WERI-Rb-1 (cell line): ENCODE results near the gene MATCAP1.

Experiments used
- DNase-seq: peaks from one replicate; pipeline ENCODE4 v3.0.0-alpha.2; 2020
- H3K27ac ChIP-seq: fragments of 250-450 bp; sonication (Bioruptor Pico); 2 replicates; pipeline ENCODE4 v1.5.1; 2020; ENCODE audit warnings: mild to moderate bottlenecking, moderate library complexity
- H3K27me3 ChIP-seq: fragments of 250-450 bp; sonication (Bioruptor Pico); 2 replicates; pipeline ENCODE4 v1.5.1; 2021; ENCODE audit warnings: mild to moderate bottlenecking, low read depth, moderate library complexity; ENCODE audit not compliant: insufficient read depth, severe bottlenecking
- H3K36me3 ChIP-seq: fragments of 250-450 bp; sonication (Bioruptor Pico); 2 replicates; pipeline ENCODE4 v1.5.1; 2020; ENCODE audit warnings: mild to moderate bottlenecking, moderate library complexity
- H3K4me3 ChIP-seq: 2 replicates; pipeline ENCODE4 v1.5.1; 2011; ENCODE audit warnings: low read depth, mild to moderate bottlenecking, control low read depth, low read length
- H3K9me3 ChIP-seq: fragments of 250-450 bp; sonication (Bioruptor Pico); 2 replicates; pipeline ENCODE4 v1.5.1; 2021; ENCODE audit warnings: mild to moderate bottlenecking, moderate library complexity; ENCODE audit not compliant: severe bottlenecking
- CTCF ChIP-seq: IDR thresholded peaks from 2 replicates; pipeline ENCODE4 v1.5.1; 2011; ENCODE audit warnings: low read depth, mild to moderate bottlenecking, control low read depth, inconsistent platforms, low read length

The MATCAP1 gene

GRCh38 chr16:67129422-67129821 is 54.3 kb downstream of the MATCAP1 start:
- Histone ChIP-seq H3K4me3 (no peak overlapping the region), H3K27me3 (no peaks in the 10 kb centered on the region), H3K9me3 (no peaks in the 10 kb centered on the region), H3K27ac (no peak overlapping the region), H3K36me3 (peaks cover 36% of the 10 kb centered on the region)
- TF ChIP-seq CTCF: no peak
- DNase-seq: no peak

- Histone ChIP-seq H3K27ac (no peak overlapping the region), H3K36me3 (peaks cover 36% of the 10 kb centered on the region), H3K9me3 (no peaks in the 10 kb centered on the region), H3K4me3 (no peak overlapping the region), H3K27me3 (no peaks in the 10 kb centered on the region)
- TF ChIP-seq CTCF: no peak
- no peak for DNase-seq
Observed at GRCh38 chr16:67128887-67129286, 54.9 kb downstream of the MATCAP1 start.

GRCh38 chr16:67128417-67128816 is 55.3 kb downstream of the MATCAP1 start:
- no peaks in the 10 kb centered on the region for H3K9me3 ChIP-seq
- no peaks in the 10 kb centered on the region for H3K27me3 ChIP-seq
- peaks cover 37% of the 10 kb centered on the region for H3K36me3 ChIP-seq
- no peak overlapping the region for H3K4me3 ChIP-seq
- TF ChIP-seq CTCF: no peak
- DNase-seq: no peak
- no peak overlapping the region for H3K27ac ChIP-seq
